HT1080 (cell line): ENCODE data around the gene ATAD3A. TPM values are rescaled to one million over a fixed set of nuclear protein-coding genes. Genes with fewer than 3 reads are reported as not detected.
"Not testable (repeated sequence)": the region's sequence is repeated elsewhere in the genome, so short reads cannot be mapped to it uniquely, and the experiment has no call there.

ENCODE experiments used
- DNase-seq: peaks from one replicate; pipeline ENCODE4 v3.0.0-alpha.2; 2015; ENCODE audit warnings: low read depth
- total RNA-seq: library from RNA; depleted of rRNA; stranded (reverse); fragments of >200 nt; shearing (Covaris generic); gene quantifications from 2 replicates; pipeline ENCODE4 v1.2.3, GENCODE V29; 2014

The ATAD3A gene
- total RNA-seq, 1 experiment from 2014 or later = 93.9 TPM

GRCh38 chr1:1553821-1554494 is 42.0 kb downstream of the ATAD3A start:
- DNase-seq = no peak

GRCh38 chr1:1554550-1554925 is 42.6 kb downstream of the ATAD3A start:
- no peak for DNase-seq

GRCh38 chr1:1554926-1555915 is 43.3 kb downstream of the ATAD3A start:
- DNase-seq = peak; percentile 76

GRCh38 chr1:1556505-1556904 is 44.5 kb downstream of the ATAD3A start:
- DNase-seq = no peak

- not testable (repeated sequence) for DNase-seq
Observed at GRCh38 chr1:1556961-1557360, 45.0 kb downstream of the ATAD3A start.

GRCh38 chr1:1557688-1558087 is 45.7 kb downstream of the ATAD3A start:
- DNase-seq = not testable (repeated sequence)

- DNase-seq = no peak
Observed at GRCh38 chr1:1558591-1558990, 46.6 kb downstream of the ATAD3A start.

GRCh38 chr1:1559066-1559465 is 47.1 kb downstream of the ATAD3A start:
- DNase-seq = no peak

GRCh38 chr1:1560178-1560577 is 48.2 kb downstream of the ATAD3A start:
- DNase-seq = no peak

- no peak for DNase-seq
Observed at GRCh38 chr1:1561801-1562470, 50.0 kb downstream of the ATAD3A start.

- no peak for DNase-seq
Observed at GRCh38 chr1:1562556-1563195, 50.7 kb downstream of the ATAD3A start.

GRCh38 chr1:1563688-1564087 is 51.7 kb downstream of the ATAD3A start:
- DNase-seq = no peak

- DNase-seq = no peak
Observed at GRCh38 chr1:1564268-1564667, 52.3 kb downstream of the ATAD3A start.

GRCh38 chr1:1565340-1565739 is 53.4 kb downstream of the ATAD3A start:
- no peak for DNase-seq

GRCh38 chr1:1567152-1567875 is 55.4 kb downstream of the ATAD3A start:
- no peak for DNase-seq

- no peak for DNase-seq
Observed at GRCh38 chr1:1567891-1568291, 55.9 kb downstream of the ATAD3A start.

GRCh38 chr1:1569341-1569740 is 57.4 kb downstream of the ATAD3A start:
- DNase-seq = no peak

GRCh38 chr1:1573843-1574720 is 62.1 kb downstream of the ATAD3A start:
- peak; percentile 56 for DNase-seq

- peak; percentile 83 for DNase-seq
Observed at GRCh38 chr1:1574721-1575537, 63.0 kb downstream of the ATAD3A start, which contains the start of gene SSU72. SSU72 (minus strand) TSS chr1:1574863; CDS start chr1:1574557, 306 bp downstream.
